Lower lobe of right lung (tissue), 2 donors: ENCODE results near the gene ESYT1. TPM values are rescaled to one million over a fixed set of nuclear protein-coding genes. Genes with fewer than 3 reads are reported as not detected.

Experiments used
- ATAC-seq, 2 donors: fragments of 200-7000 bp; cut with Tn5 transposase; one replicate each; pipeline ENCODE4 v1.9.1; 2020 to 2022; ENCODE audit warnings: mild to moderate bottlenecking in 2 of 2, moderate library complexity in 2 of 2
- DNase-seq: peaks from one replicate; pipeline ENCODE4 v3.0.0-alpha.2; 2020
- H3K27ac ChIP-seq: fragments of 200-600 bp; one replicate; pipeline ENCODE4 v1.8.0; 2022
- H3K27me3 ChIP-seq: fragments of 200-600 bp; one replicate; pipeline ENCODE4 v1.8.0; 2022; ENCODE audit warnings: low read depth
- H3K36me3 ChIP-seq: fragments of 200-600 bp; one replicate; pipeline ENCODE4 v1.8.0; 2022; ENCODE audit warnings: mild to moderate bottlenecking
- H3K4me1 ChIP-seq: fragments of 200-600 bp; one replicate; pipeline ENCODE4 v1.8.0; 2022
- H3K4me3 ChIP-seq: fragments of 200-600 bp; one replicate; pipeline ENCODE4 v1.8.0; 2022; ENCODE audit warnings: mild to moderate bottlenecking
- H3K9me3 ChIP-seq: fragments of 200-600 bp; one replicate; pipeline ENCODE4 v1.8.0; 2022
- intact Hi-C: fragments of 100-400 bp; cut with DNase I; formaldehyde crosslinking; loops from one replicate; pipeline ENCODE4 v1.11.0; 2022
- total RNA-seq: library from RNA; stranded (reverse); fragmentation: NEBNext Ultra II Directional; extraction: Animal tissue kit (Norgen Biotek cat#: 25700); gene quantifications from one replicate; pipeline ENCODE4 v1.2.1, GENCODE V29; 2021
- TF ChIP-seq, protein P1 (sequence below): fragments of 200-600 bp; IDR thresholded peaks from one replicate; pipeline ENCODE4 v1.8.0; 2022; ENCODE audit warnings: antibody characterized with exemption, mild to moderate bottlenecking
- donor health status: DM: no; HTN: yes; CAD: no; lungs with severe emphysema.

ESYT1 gene
- total RNA-seq, 1 donor from 2014 or later = 114 TPM

DNA sequence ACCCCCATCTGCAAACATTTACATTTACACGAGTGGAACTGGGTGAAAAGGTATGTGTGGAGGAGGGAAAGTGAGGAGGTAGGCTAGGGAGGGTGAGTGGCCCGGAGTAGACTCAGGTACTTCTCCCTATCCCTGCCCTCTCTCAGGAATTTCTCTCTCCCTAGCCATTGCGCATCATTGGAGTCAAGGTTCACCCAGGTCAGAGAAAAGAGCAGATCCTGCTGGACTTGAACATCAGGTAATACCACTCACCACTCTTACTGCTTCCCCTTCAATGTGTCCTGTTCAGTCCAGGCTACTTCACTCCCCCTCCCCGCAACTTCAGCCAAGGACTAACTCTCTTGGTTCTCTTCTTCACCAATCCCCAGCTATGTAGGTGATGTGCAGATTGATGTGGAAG lies 2.8 kb downstream of the ESYT1 start:
- DNase-seq = no peak
- no peak for ATAC-seq
- Histone ChIP-seq H3K4me3 (no peak overlapping the region), H3K9me3 (no peaks in the 10 kb centered on the region), H3K27me3 (no peaks in the 10 kb centered on the region), H3K27ac (no peak overlapping the region), H3K4me1 (peaks cover 33% of the 10 kb centered on the region), H3K36me3 (peaks cover 58% of the 10 kb centered on the region)
- TF ChIP-seq, protein P1, sequence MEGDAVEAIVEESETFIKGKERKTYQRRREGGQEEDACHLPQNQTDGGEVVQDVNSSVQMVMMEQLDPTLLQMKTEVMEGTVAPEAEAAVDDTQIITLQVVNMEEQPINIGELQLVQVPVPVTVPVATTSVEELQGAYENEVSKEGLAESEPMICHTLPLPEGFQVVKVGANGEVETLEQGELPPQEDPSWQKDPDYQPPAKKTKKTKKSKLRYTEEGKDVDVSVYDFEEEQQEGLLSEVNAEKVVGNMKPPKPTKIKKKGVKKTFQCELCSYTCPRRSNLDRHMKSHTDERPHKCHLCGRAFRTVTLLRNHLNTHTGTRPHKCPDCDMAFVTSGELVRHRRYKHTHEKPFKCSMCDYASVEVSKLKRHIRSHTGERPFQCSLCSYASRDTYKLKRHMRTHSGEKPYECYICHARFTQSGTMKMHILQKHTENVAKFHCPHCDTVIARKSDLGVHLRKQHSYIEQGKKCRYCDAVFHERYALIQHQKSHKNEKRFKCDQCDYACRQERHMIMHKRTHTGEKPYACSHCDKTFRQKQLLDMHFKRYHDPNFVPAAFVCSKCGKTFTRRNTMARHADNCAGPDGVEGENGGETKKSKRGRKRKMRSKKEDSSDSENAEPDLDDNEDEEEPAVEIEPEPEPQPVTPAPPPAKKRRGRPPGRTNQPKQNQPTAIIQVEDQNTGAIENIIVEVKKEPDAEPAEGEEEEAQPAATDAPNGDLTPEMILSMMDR = no peak
- intact Hi-C loops = no loop called here

DNA sequence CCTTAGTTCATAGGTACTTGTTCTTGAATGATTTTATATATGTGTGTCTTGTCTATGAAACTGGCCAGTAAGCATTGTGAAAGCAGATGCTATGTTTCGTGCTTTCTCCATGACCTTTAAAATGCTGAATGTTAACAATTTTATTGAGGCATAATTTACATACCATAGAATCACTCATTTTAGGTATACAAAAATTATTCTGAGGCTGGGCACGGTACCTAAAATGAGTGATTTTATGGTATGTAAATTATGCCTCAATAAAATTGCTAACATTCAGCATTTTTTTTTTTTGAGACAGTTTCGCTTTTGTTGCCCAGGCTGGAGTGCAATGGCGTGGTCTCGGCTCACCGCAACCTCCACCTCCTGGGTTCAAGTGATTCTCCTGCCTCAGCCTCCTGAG lies 6.8 kb downstream of the ESYT1 start:
- H3K4me3 ChIP-seq = no peak overlapping the region
- TF ChIP-seq, protein P1 = no peak
- DNase-seq (no peak), ATAC-seq (no peak)
- H3K27ac ChIP-seq = no peak overlapping the region
- no peaks in the 10 kb centered on the region for H3K27me3 ChIP-seq
- H3K36me3 ChIP-seq = peaks cover 98% of the 10 kb centered on the region
- intact Hi-C loops = no loop called here
- H3K4me1 ChIP-seq = peaks cover 10% of the 10 kb centered on the region
- H3K9me3 ChIP-seq = no peaks in the 10 kb centered on the region

DNA sequence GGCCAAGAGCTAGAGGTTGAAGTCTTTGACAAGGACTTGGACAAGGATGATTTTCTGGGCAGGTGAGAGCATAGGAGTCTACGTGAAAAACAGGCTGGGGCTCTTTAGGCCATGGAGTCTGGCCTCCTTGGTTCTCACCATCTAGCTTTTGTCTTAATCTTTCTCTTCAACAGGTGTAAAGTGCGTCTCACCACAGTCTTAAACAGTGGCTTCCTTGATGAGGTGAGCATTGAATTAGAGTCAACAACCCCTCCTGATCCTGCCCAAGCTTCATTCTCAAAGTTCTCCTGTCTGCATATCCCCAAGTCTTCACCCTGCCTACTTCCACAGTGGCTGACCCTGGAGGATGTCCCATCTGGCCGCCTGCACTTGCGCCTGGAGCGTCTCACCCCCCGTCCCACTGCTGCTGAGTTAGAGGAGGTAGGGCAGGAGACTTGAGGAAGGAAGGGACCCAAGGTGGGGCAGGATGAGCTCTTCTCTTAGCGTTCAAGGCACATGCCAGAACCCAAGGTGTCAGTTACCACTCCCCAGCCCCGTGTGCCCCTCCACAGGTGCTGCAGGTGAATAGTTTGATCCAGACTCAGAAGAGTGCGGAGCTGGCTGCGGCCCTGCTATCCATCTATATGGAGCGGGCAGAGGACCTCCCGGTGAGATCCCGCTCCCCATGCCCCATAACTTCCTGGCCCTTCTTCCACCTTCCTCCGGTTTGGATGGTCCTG lies 9.9 kb downstream of the ESYT1 start:
- H3K27me3 ChIP-seq = no peaks in the 10 kb centered on the region

DNA sequence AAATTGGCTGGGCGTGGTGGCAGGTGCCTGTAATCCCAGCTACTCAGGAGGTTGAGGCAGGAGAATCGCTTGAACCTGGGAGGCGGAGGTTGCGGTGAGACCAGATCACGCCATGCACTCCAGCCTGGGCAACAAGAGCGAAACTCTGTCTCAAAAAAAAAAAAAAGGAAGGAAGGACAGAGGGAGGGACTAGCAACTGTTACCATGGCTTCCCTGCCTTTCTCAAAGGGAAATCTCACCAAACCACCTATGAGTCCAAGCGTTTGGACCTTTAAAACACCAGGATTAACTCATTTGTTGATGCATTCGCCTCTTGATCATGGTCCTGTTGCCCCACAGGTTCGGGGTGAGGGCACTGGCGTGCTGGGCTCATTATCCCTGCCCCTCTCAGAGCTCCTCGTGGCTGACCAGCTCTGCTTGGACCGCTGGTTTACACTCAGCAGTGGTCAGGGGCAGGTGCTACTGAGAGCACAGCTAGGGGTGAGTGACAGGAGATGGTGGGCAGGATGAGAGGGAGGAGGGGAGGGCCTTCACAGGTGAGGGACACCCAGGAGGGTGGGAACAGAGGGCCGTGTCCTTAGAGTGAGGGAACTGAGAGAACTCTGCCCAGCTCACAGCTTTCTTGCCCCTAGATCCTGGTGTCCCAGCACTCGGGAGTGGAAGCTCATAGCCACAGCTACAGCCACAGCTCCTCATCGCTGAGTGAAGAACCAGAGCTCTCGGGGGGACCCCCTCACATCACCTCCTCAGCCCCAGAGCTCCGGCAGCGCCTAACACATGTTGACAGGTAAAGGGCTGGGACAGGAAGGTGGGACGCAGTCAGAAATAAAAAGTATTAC lies 14.1 kb downstream of the ESYT1 start:
- Histone ChIP-seq H3K9me3 (no peaks in the 10 kb centered on the region), H3K4me3 (no peak overlapping the region), H3K4me1 (peaks cover 32% of the 10 kb centered on the region), H3K36me3 (peaks cover 82% of the 10 kb centered on the region), H3K27ac (no peak overlapping the region), H3K27me3 (no peaks in the 10 kb centered on the region)
- DNase-seq (peak; percentile 38), ATAC-seq (peak in 1 of 2 donors; percentile 21)
- intact Hi-C loops = no loop called here
- TF ChIP-seq, protein P1 = no peak

More for the DNA sequence above, 9.9 kb downstream of the ESYT1 start:
- intact Hi-C loops = no loop called here
- no peak overlapping the region for H3K27ac ChIP-seq
- H3K9me3 ChIP-seq = no peaks in the 10 kb centered on the region
- ATAC-seq = no peak
- peaks cover 2% of the 10 kb centered on the region for H3K4me1 ChIP-seq
- H3K36me3 ChIP-seq = peaks cover 99% of the 10 kb centered on the region
- no peak overlapping the region for H3K4me3 ChIP-seq
- no peak for DNase-seq
- TF ChIP-seq, protein P1 = no peak

GRCh38 chr12:56143217-56143616 lies 15.2 kb downstream of the ESYT1 start:
- no peak overlapping the region for H3K4me3 ChIP-seq

More at GRCh38 chr12:56143217-56143616, 15.2 kb downstream of the ESYT1 start:
- TF ChIP-seq, protein P1 = no peak
- Histone ChIP-seq H3K36me3 (peaks cover 71% of the 10 kb centered on the region), H3K9me3 (no peaks in the 10 kb centered on the region), H3K27ac (peak overlapping the region; percentile 73), H3K4me1 (peaks cover 37% of the 10 kb centered on the region), H3K27me3 (no peaks in the 10 kb centered on the region)
- ATAC-seq = no peak
- DNase-seq = no peak
- intact Hi-C loops = no loop called here
